A549 (cell line): ENCODE data around the gene CDH18.

Source experiments
- HDAC2 ChIP-seq: fragments of 200-600 bp; sonication (generic); IDR thresholded peaks from 2 replicates; pipeline ENCODE4 v1.6.1; 2016
- SMC3 ChIP-seq: fragments of >200 bp; sonication (Bioruptor Twin); formaldehyde crosslinking; IDR thresholded peaks from 3 replicates; pipeline ENCODE4 v1.6.1; 2018; ENCODE audit warnings: inconsistent platforms
- TF ChIP-seq, protein P1 (sequence below): fragments of >200 bp; sonication (Bioruptor Twin); formaldehyde crosslinking; IDR thresholded peaks from 3 replicates; pipeline ENCODE4 v1.5.1; 2016

- TF ChIP-seq SMC3, result no peak
- TF ChIP-seq, protein P1, sequence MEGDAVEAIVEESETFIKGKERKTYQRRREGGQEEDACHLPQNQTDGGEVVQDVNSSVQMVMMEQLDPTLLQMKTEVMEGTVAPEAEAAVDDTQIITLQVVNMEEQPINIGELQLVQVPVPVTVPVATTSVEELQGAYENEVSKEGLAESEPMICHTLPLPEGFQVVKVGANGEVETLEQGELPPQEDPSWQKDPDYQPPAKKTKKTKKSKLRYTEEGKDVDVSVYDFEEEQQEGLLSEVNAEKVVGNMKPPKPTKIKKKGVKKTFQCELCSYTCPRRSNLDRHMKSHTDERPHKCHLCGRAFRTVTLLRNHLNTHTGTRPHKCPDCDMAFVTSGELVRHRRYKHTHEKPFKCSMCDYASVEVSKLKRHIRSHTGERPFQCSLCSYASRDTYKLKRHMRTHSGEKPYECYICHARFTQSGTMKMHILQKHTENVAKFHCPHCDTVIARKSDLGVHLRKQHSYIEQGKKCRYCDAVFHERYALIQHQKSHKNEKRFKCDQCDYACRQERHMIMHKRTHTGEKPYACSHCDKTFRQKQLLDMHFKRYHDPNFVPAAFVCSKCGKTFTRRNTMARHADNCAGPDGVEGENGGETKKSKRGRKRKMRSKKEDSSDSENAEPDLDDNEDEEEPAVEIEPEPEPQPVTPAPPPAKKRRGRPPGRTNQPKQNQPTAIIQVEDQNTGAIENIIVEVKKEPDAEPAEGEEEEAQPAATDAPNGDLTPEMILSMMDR, result no peak
- TF ChIP-seq HDAC2, result no peak
Observed at GRCh38 chr5:19910136-19910535, 77.9 kb downstream of the CDH18 start.
